HCT116 (cell line): ENCODE measurements around the gene FRRS1L. TPM values are rescaled to one million over a fixed set of nuclear protein-coding genes. Genes with fewer than 3 reads are reported as not detected.

Experiments
- ATAC-seq: fragments of 200-7000 bp; cut with Tn5 transposase; 2 replicates; pipeline ENCODE4 v1.9.1; 2020; ENCODE audit warnings: mild to moderate bottlenecking, moderate library complexity
- BruUV-seq: library from RNA; stranded (reverse); fragments of 400-500 nt; replicated peaks from 2 replicates; lab custom pipeline; 2021; lab: Mats Ljungman, UMichigan
- CTCF ChIA-PET: fragments of 300-600 bp; sonication (Branson Sonifier 250); formaldehyde crosslinking; loops from one replicate; lab custom pipeline; 2021; ENCODE audit warnings: antibody characterized with exemption; lab: Charles Lee
- POLR2A ChIA-PET: fragments of 300-600, 350-600 bp; sonication (Branson Sonifier 250); formaldehyde crosslinking; loops from one replicate; lab custom pipeline; 2021; ENCODE audit warnings: antibody characterized with exemption; lab: Charles Lee
- RAD21 ChIA-PET, 2 experiments: fragments of 300-600 bp; sonication (Branson Sonifier 250); formaldehyde crosslinking; loops; one replicate each; lab custom pipeline; 2023; ENCODE audit warnings: low total read pairs in 2 of 2; ENCODE audit not compliant: uncharacterized antibody in 2 of 2, unreplicated experiment in 2 of 2, low non-redundant PET in 1 of 2; lab: Charles Lee
- DNase-seq: peaks from one replicate; pipeline ENCODE4 v3.0.0-alpha.2; 2010; ENCODE audit warnings: low read depth, low spot score
- H2AFZ ChIP-seq: fragments of 200-600 bp; shearing (Covaris generic), sonication (generic); 2 replicates; pipeline ENCODE4 v1.6.1; 2017; ENCODE audit warnings: low read depth, mixed run types, mixed read lengths, antibody characterized with exemption, low read length; ENCODE audit not compliant: poor library complexity, severe bottlenecking
- H3K27ac ChIP-seq: 2 replicates; pipeline ENCODE4 v1.5.1; 2012; ENCODE audit warnings: low read depth, low read length
- H3K27me3 ChIP-seq: fragments of 200-600 bp; sonication (generic); 2 replicates; pipeline ENCODE4 v1.6.1; 2016; ENCODE audit warnings: mixed run types, low read length, mixed read lengths; ENCODE audit not compliant: insufficient read depth
- H3K36me3 ChIP-seq, 2 experiments: fragments of 200-500 bp in 1 of 2; fragments of 200-600 bp in 1 of 2; sonication (Bioruptor generic) in 1 of 2; sonication (generic) in 1 of 2; 2 replicates each; pipeline versions ENCODE4 v1.5.1 to v1.6.1; 2014 to 2016; ENCODE audit warnings: low read length in 2 of 2, inconsistent platforms in 1 of 2, mixed read lengths in 1 of 2, mixed run types in 1 of 2; ENCODE audit not compliant: insufficient read depth in 2 of 2, control insufficient read depth in 1 of 2
- H3K4me1 ChIP-seq, 2 experiments: fragments of 200-600 bp in 1 of 2; sonication (generic) in 1 of 2; 2 replicates each; pipeline versions ENCODE4 v1.5.1 to v1.6.1; 2012 to 2017; ENCODE audit warnings: low read length in 2 of 2, inconsistent platforms in 1 of 2, mild to moderate bottlenecking in 1 of 2, mixed read lengths in 1 of 2, mixed run types in 1 of 2, moderate library complexity in 1 of 2; ENCODE audit not compliant: insufficient read depth in 2 of 2, control insufficient read depth in 1 of 2
- H3K4me2 ChIP-seq: fragments of 200-600 bp; sonication (generic); 2 replicates; pipeline ENCODE4 v1.6.1; 2017; ENCODE audit warnings: mixed run types, low read length, mixed read lengths
- H3K4me3 ChIP-seq, 2 experiments: fragments of 200-600 bp in 1 of 2; sonication (generic) in 1 of 2; replicated peaks in 1 of 2; 2 replicates each; pipeline ENCODE4 v1.5.1; 2011 to 2016; ENCODE audit warnings: low read length in 2 of 2, control low read depth in 1 of 2, low read depth in 1 of 2, mild to moderate bottlenecking in 1 of 2, mixed read lengths in 1 of 2, mixed run types in 1 of 2
- H3K79me2 ChIP-seq: fragments of 200-600 bp; sonication (generic); 2 replicates; pipeline ENCODE4 v1.6.1; 2017; ENCODE audit warnings: mild to moderate bottlenecking, mixed run types, low read length, moderate library complexity, mixed read lengths; ENCODE audit not compliant: insufficient read depth
- H3K9ac ChIP-seq: fragments of 200-600 bp; sonication (generic); 2 replicates; pipeline ENCODE4 v1.6.1; 2016; ENCODE audit warnings: low read length, mixed read lengths
- H3K9me2 ChIP-seq: fragments of 200-600 bp; sonication (generic), shearing (Covaris generic); 2 replicates; pipeline ENCODE4 v1.6.1; 2017; ENCODE audit warnings: mixed run types, mild to moderate bottlenecking, moderate library complexity; ENCODE audit not compliant: insufficient read depth
- H3K9me3 ChIP-seq, 2 experiments: fragments of 200-500 bp in 1 of 2; fragments of 200-600 bp in 1 of 2; sonication (Bioruptor generic) in 1 of 2; sonication (generic) in 1 of 2; 2 replicates each; pipeline ENCODE4 v1.6.1; 2014 to 2017; ENCODE audit warnings: low read length in 2 of 2, mixed read lengths in 2 of 2, inconsistent platforms in 1 of 2, low read depth in 1 of 2, mild to moderate bottlenecking in 1 of 2, mixed run types in 1 of 2, moderate library complexity in 1 of 2; ENCODE audit not compliant: control insufficient read depth in 1 of 2, insufficient read depth in 1 of 2
- H4K20me1 ChIP-seq: fragments of 200-600 bp; sonication (generic), shearing (Covaris generic); 2 replicates; pipeline ENCODE4 v1.6.1; 2017; ENCODE audit warnings: mixed run types, mild to moderate bottlenecking, moderate library complexity; ENCODE audit not compliant: insufficient read depth
- CBX3 ChIP-seq: IDR thresholded peaks from 2 replicates; pipeline ENCODE4 v1.6.1; 2012; ENCODE audit warnings: low read depth
- EGR1 ChIP-seq: IDR thresholded peaks from 2 replicates; pipeline ENCODE4 v1.6.1; 2012; ENCODE audit warnings: low read depth
- EZH2 ChIP-seq: fragments of 200-600 bp; sonication (generic); IDR thresholded peaks from 2 replicates; pipeline ENCODE4 v1.6.1; 2017; ENCODE audit warnings: antibody characterized with exemption, mixed run types
- JUND ChIP-seq: IDR thresholded peaks from 2 replicates; pipeline ENCODE4 v1.6.1; 2012
- MAX ChIP-seq: IDR thresholded peaks from 2 replicates; pipeline ENCODE4 v1.6.1; 2012
- REST ChIP-seq: IDR thresholded peaks from 2 replicates; pipeline ENCODE4 v1.6.1; 2012; ENCODE audit warnings: low read depth
- SIN3A ChIP-seq: IDR thresholded peaks from 2 replicates; pipeline ENCODE4 v1.6.1; 2012; ENCODE audit warnings: low read depth
- YY1 ChIP-seq: IDR thresholded peaks from 2 replicates; pipeline ENCODE4 v1.6.1; 2011; ENCODE audit warnings: low read length, low read depth, moderate library complexity, mild to moderate bottlenecking; ENCODE audit not compliant: insufficient replicate concordance; ENCODE audit errors: extremely low read depth
- ZFX ChIP-seq: fragments of 450-650 bp; IDR thresholded peaks from 2 replicates; pipeline ENCODE4 v1.6.1; 2017
- ZNF274 ChIP-seq: fragments of 200-500 bp; sonication (Bioruptor generic); IDR thresholded peaks from 2 replicates; pipeline ENCODE4 v1.6.1; 2014; ENCODE audit warnings: mild to moderate bottlenecking, low read depth, low read length, inconsistent platforms
- intact Hi-C: fragments of 100-400 bp; cut with micrococcal nuclease; formaldehyde crosslinking; loops from 2 replicates; pipeline ENCODE4 v1.10.0; 2022
- total RNA-seq: library from RNA; stranded (reverse); gene quantifications from one replicate; pipeline ENCODE4 v1.2.1, GENCODE V29; 2021; ENCODE audit not compliant: unreplicated experiment

The FRRS1L gene
- total RNA-seq, 1 experiment from 2014 or later: not detected

- no peak overlapping the region for H3K9ac ChIP-seq
- RAD21 ChIA-PET: no interaction called here
- no peaks in the 10 kb centered on the region for H4K20me1 ChIP-seq
- H2AFZ ChIP-seq: no peak overlapping the region
- no peak overlapping the region for H3K4me2 ChIP-seq
- POLR2A ChIA-PET: no interaction called here
- H3K9me3 ChIP-seq: no peaks in the 10 kb centered on the region
- no peak for TF ChIP-seq EZH2
- no peak for TF ChIP-seq REST
- TF ChIP-seq EGR1: no peak
- TF ChIP-seq SIN3A: no peak
- TF ChIP-seq ZFX: no peak
- TF ChIP-seq ZNF274: no peak
- no peak for TF ChIP-seq MAX
- TF ChIP-seq YY1: no peak
- TF ChIP-seq JUND: no peak
- no peak for TF ChIP-seq CBX3
- H3K27ac ChIP-seq: no peak overlapping the region
- H3K4me3 ChIP-seq: no peak overlapping the region
- BruUV-seq: no TSS peak
- intact Hi-C loops: no loop called here
- CTCF ChIA-PET: no interaction called here
- ATAC-seq (no peak), DNase-seq (no peak)
- H3K36me3 ChIP-seq: no peaks in the 10 kb centered on the region
- no peaks in the 10 kb centered on the region for H3K27me3 ChIP-seq
- H3K4me1 ChIP-seq: no peaks in the 10 kb centered on the region
- no peaks in the 10 kb centered on the region for H3K9me2 ChIP-seq
- H3K79me2 ChIP-seq: no peaks in the 10 kb centered on the region
Measured at GRCh38 chr9:109213285-109214121, 46.5 kb upstream of the FRRS1L start.
